Measurements from ENCODE around the gene NTF4.
"Not testable (repeated sequence)": the region's sequence is repeated elsewhere in the genome, so short reads cannot be mapped to it uniquely, and the experiment has no call there.

DNA sequence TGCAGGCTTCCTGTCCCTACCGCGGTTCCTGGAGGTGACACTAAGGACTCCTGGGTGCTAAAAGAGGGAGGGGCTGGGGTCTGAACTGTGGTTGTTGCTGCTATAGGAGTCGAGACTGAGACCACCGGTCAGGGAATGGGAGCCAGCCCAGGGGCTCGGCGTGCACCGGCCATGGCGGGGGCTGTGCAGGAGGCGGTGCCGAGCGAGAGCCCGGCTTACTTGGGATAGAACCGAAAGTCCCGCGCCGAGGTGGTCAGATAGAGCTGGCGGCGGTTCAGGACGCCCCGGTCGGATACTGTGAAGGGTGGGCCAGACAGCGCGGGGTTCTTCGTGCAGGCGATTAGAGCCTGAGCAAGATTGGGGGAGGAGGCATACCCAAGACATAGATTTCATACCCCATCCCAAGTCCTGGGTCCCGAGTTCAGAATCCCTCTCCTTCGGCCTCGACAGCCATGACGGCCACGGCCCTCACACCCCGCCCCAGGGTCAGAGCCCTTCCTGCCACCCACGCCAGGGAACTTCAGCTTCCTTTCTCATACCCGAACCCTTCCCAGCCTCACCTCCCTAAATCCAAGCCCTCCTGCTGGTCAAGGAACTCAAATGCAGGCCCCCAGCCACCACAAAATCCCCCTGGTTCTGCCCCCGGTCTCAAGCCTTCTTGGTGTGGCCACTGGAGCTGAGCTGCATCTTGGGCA lies 7.6 kb downstream of the NTF4 start:
- TF ChIP-seq, protein P1, sequence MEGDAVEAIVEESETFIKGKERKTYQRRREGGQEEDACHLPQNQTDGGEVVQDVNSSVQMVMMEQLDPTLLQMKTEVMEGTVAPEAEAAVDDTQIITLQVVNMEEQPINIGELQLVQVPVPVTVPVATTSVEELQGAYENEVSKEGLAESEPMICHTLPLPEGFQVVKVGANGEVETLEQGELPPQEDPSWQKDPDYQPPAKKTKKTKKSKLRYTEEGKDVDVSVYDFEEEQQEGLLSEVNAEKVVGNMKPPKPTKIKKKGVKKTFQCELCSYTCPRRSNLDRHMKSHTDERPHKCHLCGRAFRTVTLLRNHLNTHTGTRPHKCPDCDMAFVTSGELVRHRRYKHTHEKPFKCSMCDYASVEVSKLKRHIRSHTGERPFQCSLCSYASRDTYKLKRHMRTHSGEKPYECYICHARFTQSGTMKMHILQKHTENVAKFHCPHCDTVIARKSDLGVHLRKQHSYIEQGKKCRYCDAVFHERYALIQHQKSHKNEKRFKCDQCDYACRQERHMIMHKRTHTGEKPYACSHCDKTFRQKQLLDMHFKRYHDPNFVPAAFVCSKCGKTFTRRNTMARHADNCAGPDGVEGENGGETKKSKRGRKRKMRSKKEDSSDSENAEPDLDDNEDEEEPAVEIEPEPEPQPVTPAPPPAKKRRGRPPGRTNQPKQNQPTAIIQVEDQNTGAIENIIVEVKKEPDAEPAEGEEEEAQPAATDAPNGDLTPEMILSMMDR (conservative IDR thresholded peaks at IDR 0.05; ENCODE audit: low read depth, low read length) = not testable (repeated sequence)
- TF ChIP-seq EZH2 (IDR thresholded peaks at IDR 0.05; ENCODE audit: borderline replicate concordance, low read depth, low read length, poor library complexity, severe bottlenecking) = not testable (repeated sequence)

All from A673 (cell line).